ENCODE data around the gene SUCLG2. TPM values are rescaled to one million over a fixed set of nuclear protein-coding genes. Genes with fewer than 3 reads are reported as not detected.
A peak's percentile ranks its signal among the peaks of the same experiment; 100 is the strongest.

SUCLG2 gene
- total and polyA plus RNA-seq, 2 donors (not counting 1 experiment from before 2014, with no cell fraction given), result 56.8 to 87.4 TPM

DNA sequence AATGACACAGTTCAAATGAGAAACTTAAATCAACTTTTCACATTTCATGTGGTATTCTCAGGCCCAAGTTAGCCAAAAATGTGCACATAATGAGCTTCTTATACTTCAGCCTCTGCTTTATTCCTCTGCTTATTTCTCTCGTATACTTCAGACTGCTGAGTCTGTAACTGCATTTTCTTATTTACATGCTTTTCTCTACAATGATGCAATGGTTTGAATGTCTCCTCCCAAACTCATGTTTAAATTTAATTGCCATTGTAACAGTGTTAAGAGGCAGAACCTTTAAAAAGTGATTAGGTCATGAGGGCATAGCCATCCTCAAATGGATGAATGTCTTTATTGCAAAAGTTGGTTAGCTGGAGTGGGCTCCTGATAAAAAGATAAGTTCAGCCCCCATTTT, 184.2 kb downstream of the SUCLG2 start:
- no peak overlapping the region for H3K27ac ChIP-seq (ENCODE audit: insufficient read depth, low read length)
- no peak for TF ChIP-seq CTCF (conservative IDR thresholded peaks at IDR 0.05 in 1 of 2, IDR thresholded peaks at IDR 0.05 in 1 of 2; ENCODE audit: low read depth in 1 of 2, low read length in 2 of 2)
- no peak overlapping the region for H3K4me3 ChIP-seq (replicated peaks in 1 of 4; ENCODE audit: control extremely low read depth in 1 of 4, insufficient read depth in 1 of 4, low read depth in 3 of 4, low read length in 4 of 4)
- H2AFZ ChIP-seq (ENCODE audit: low read length), result no peak overlapping the region
- H3K27me3 ChIP-seq (ENCODE audit: control insufficient read depth, insufficient read depth, low read length), result no peaks in the 10 kb centered on the region
- no peak overlapping the region for H3K4me2 ChIP-seq (ENCODE audit: extremely low read depth, insufficient read depth, low read length)
- no peaks in the 10 kb centered on the region for H3K4me1 ChIP-seq (ENCODE audit: control insufficient read depth, extremely low read depth, insufficient read depth, low read length)
- H4K20me1 ChIP-seq (ENCODE audit: control insufficient read depth, extremely low read depth, insufficient read depth, low read length), result no peaks in the 10 kb centered on the region
- no peaks in the 10 kb centered on the region for H3K36me3 ChIP-seq (ENCODE audit: control insufficient read depth, insufficient read depth, low read length)
- H3K9ac ChIP-seq (ENCODE audit: insufficient read depth, low read length), result no peak overlapping the region
- H3K9me3 ChIP-seq (ENCODE audit: control insufficient read depth, insufficient read depth, low read depth, low read length), result no peaks in the 10 kb centered on the region
- DNase-seq (ENCODE audit: low read depth in 2 of 2), result no peak
- no peaks in the 10 kb centered on the region for H3K79me2 ChIP-seq (ENCODE audit: control insufficient read depth, insufficient read depth, low read length)

DNA sequence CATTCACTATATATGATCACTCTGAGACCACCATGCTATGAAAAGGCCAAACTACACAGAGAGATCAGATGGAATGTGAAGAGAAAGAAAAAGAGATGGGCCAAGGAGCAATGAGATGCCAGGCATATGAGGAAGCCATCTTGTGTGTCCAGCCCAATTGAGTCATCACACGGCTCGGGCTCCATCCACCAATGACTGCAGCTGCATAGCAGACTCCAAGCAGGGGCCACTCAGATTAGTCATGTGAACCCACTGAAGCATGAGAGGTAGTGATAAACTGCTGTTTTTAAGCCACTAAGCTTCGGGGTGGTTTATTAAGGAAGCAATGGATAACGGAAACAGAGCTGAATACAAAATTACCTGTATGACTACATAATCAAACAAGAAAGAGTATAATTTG, 185.9 kb downstream of the SUCLG2 start:
- no peaks in the 10 kb centered on the region for H4K20me1 ChIP-seq (ENCODE audit: control insufficient read depth, extremely low read depth, insufficient read depth, low read length)
- H3K27ac ChIP-seq (ENCODE audit: insufficient read depth, low read length), result no peak overlapping the region
- no peaks in the 10 kb centered on the region for H3K27me3 ChIP-seq (ENCODE audit: control insufficient read depth, insufficient read depth, low read length)
- no peak overlapping the region for H3K4me2 ChIP-seq (ENCODE audit: extremely low read depth, insufficient read depth, low read length)
- H3K9me3 ChIP-seq (ENCODE audit: control insufficient read depth, insufficient read depth, low read depth, low read length), result no peaks in the 10 kb centered on the region
- no peak overlapping the region for H2AFZ ChIP-seq (ENCODE audit: low read length)
- no peak overlapping the region for H3K9ac ChIP-seq (ENCODE audit: insufficient read depth, low read length)
- H3K4me3 ChIP-seq (replicated peaks in 1 of 4; ENCODE audit: control extremely low read depth in 1 of 4, insufficient read depth in 1 of 4, low read depth in 3 of 4, low read length in 4 of 4), result no peak overlapping the region
- H3K36me3 ChIP-seq (ENCODE audit: control insufficient read depth, insufficient read depth, low read length), result no peaks in the 10 kb centered on the region
- no peaks in the 10 kb centered on the region for H3K79me2 ChIP-seq (ENCODE audit: control insufficient read depth, insufficient read depth, low read length)
- peak in 1 of 2 donors; percentile 80 for DNase-seq (ENCODE audit: low read depth in 2 of 2)
- TF ChIP-seq CTCF (conservative IDR thresholded peaks at IDR 0.05 in 1 of 2, IDR thresholded peaks at IDR 0.05 in 1 of 2; ENCODE audit: low read depth in 1 of 2, low read length in 2 of 2) (no peak), EZH2 (IDR thresholded peaks at IDR 0.05; ENCODE audit: low read length, missing control alignments) (no peak)
- no peaks in the 10 kb centered on the region for H3K4me1 ChIP-seq (ENCODE audit: control insufficient read depth, extremely low read depth, insufficient read depth, low read length)

GRCh38 chr3:67463656-67464055, 190.8 kb downstream of the SUCLG2 start:
- DNase-seq (ENCODE audit: low read depth in 2 of 2), result no peak

More at GRCh38 chr3:67463656-67464055, 190.8 kb downstream of the SUCLG2 start:
- Histone ChIP-seq H3K4me3 (replicated peaks in 1 of 4; ENCODE audit: control extremely low read depth in 1 of 4, insufficient read depth in 1 of 4, low read depth in 3 of 4, low read length in 4 of 4) (no peak overlapping the region), H3K4me2 (ENCODE audit: extremely low read depth, insufficient read depth, low read length) (no peak overlapping the region), H3K9ac (ENCODE audit: insufficient read depth, low read length) (no peak overlapping the region), H3K4me1 (ENCODE audit: control insufficient read depth, extremely low read depth, insufficient read depth, low read length) (peaks cover 6% of the 10 kb centered on the region), H4K20me1 (ENCODE audit: control insufficient read depth, extremely low read depth, insufficient read depth, low read length) (no peaks in the 10 kb centered on the region), H3K36me3 (ENCODE audit: control insufficient read depth, insufficient read depth, low read length) (no peaks in the 10 kb centered on the region), H3K9me3 (ENCODE audit: control insufficient read depth, insufficient read depth, low read depth, low read length) (no peaks in the 10 kb centered on the region), H2AFZ (ENCODE audit: low read length) (no peak overlapping the region), H3K79me2 (ENCODE audit: control insufficient read depth, insufficient read depth, low read length) (no peaks in the 10 kb centered on the region), H3K27ac (ENCODE audit: insufficient read depth, low read length) (no peak overlapping the region), H3K27me3 (ENCODE audit: control insufficient read depth, insufficient read depth, low read length) (no peaks in the 10 kb centered on the region)
- TF ChIP-seq EZH2 (IDR thresholded peaks at IDR 0.05; ENCODE audit: low read length, missing control alignments), result no peak
- TF ChIP-seq CTCF (conservative IDR thresholded peaks at IDR 0.05 in 1 of 2, IDR thresholded peaks at IDR 0.05 in 1 of 2; ENCODE audit: low read depth in 1 of 2, low read length in 2 of 2), result no peak
